ENCODE measurements around the gene STPG1.

The STPG1 gene

DNA sequence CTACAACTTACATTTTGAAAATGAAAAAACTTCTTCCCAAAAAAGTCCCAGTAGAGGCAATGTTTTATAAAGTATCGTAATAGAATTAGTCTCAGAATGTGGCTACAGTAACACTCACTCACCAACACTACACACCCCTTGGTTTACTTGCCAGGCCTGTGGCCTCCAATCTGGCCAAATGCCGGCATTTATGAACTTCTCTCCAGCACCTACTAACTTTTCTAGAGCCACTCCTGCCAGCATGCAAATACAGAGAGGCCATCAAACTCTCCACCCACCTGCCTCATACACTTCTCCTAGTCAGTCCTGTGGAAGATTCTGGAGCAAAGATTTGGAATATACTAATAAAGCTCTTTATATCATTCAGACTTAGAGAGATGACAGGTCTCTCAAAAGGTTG is 32.3 kb downstream of the STPG1 start:
- TF ChIP-seq, protein P1, sequence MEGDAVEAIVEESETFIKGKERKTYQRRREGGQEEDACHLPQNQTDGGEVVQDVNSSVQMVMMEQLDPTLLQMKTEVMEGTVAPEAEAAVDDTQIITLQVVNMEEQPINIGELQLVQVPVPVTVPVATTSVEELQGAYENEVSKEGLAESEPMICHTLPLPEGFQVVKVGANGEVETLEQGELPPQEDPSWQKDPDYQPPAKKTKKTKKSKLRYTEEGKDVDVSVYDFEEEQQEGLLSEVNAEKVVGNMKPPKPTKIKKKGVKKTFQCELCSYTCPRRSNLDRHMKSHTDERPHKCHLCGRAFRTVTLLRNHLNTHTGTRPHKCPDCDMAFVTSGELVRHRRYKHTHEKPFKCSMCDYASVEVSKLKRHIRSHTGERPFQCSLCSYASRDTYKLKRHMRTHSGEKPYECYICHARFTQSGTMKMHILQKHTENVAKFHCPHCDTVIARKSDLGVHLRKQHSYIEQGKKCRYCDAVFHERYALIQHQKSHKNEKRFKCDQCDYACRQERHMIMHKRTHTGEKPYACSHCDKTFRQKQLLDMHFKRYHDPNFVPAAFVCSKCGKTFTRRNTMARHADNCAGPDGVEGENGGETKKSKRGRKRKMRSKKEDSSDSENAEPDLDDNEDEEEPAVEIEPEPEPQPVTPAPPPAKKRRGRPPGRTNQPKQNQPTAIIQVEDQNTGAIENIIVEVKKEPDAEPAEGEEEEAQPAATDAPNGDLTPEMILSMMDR (IDR thresholded peaks at IDR 0.05), result no peak
- no peak for DNase-seq
- peak overlapping the region; percentile 33 for H3K27ac Mint-ChIP-seq

DNA sequence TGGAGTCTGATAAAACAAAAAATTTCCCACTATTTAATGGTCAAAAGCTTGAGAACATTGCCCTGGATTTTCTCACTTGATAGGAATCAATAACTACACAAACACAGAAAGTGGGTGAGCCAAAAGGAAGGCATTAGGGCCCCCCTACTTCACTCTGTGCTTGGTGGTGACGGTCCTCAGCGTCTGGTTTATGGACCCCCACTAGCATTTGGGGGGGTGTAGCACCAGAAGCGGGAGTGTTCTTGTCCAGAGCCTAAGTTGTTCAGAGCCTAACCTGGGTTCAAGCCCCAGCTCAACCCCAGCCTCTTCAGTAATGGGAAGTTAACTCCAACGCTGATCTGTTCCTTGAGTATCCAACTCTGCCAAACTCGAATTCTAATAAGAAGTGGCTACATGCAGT is 33.1 kb downstream of the STPG1 start:
- Mint-ChIP-seq H3K9me3 (no peaks in the 10 kb centered on the region), H3K36me3 (ENCODE audit: low read depth) (peaks cover 36% of the 10 kb centered on the region), H3K4me3 (no peak overlapping the region), H3K4me1 (peaks cover 10% of the 10 kb centered on the region), H3K27ac (no peak overlapping the region), H3K27me3 (ENCODE audit: low read depth, poor library complexity) (peaks cover 4% of the 10 kb centered on the region)
- DNase-seq, result no peak
- TF ChIP-seq, protein P1 (IDR thresholded peaks at IDR 0.05), result no peak

More for the DNA sequence above, 32.3 kb downstream of the STPG1 start:
- H3K4me1 Mint-ChIP-seq, result peaks cover 5% of the 10 kb centered on the region
- H3K36me3 Mint-ChIP-seq (ENCODE audit: low read depth), result peaks cover 36% of the 10 kb centered on the region
- H3K9me3 Mint-ChIP-seq, result no peaks in the 10 kb centered on the region
- H3K4me3 Mint-ChIP-seq, result no peak overlapping the region
- H3K27me3 Mint-ChIP-seq (ENCODE audit: low read depth, poor library complexity), result peaks cover 2% of the 10 kb centered on the region

- TF ChIP-seq, protein P1 (IDR thresholded peaks at IDR 0.05), result no peak
- DNase-seq, result no peak
- H3K27ac Mint-ChIP-seq, result peak overlapping the region; percentile 40
- H3K36me3 Mint-ChIP-seq (ENCODE audit: low read depth), result peaks cover 31% of the 10 kb centered on the region
- peaks cover 4% of the 10 kb centered on the region for H3K27me3 Mint-ChIP-seq (ENCODE audit: low read depth, poor library complexity)
- peaks cover 17% of the 10 kb centered on the region for H3K4me1 Mint-ChIP-seq
- H3K9me3 Mint-ChIP-seq, result no peaks in the 10 kb centered on the region
- H3K4me3 Mint-ChIP-seq, result no peak overlapping the region
These were observed 33.8 kb downstream of the STPG1 start for GRCh38 chr1:24379733-24380315.

DNA sequence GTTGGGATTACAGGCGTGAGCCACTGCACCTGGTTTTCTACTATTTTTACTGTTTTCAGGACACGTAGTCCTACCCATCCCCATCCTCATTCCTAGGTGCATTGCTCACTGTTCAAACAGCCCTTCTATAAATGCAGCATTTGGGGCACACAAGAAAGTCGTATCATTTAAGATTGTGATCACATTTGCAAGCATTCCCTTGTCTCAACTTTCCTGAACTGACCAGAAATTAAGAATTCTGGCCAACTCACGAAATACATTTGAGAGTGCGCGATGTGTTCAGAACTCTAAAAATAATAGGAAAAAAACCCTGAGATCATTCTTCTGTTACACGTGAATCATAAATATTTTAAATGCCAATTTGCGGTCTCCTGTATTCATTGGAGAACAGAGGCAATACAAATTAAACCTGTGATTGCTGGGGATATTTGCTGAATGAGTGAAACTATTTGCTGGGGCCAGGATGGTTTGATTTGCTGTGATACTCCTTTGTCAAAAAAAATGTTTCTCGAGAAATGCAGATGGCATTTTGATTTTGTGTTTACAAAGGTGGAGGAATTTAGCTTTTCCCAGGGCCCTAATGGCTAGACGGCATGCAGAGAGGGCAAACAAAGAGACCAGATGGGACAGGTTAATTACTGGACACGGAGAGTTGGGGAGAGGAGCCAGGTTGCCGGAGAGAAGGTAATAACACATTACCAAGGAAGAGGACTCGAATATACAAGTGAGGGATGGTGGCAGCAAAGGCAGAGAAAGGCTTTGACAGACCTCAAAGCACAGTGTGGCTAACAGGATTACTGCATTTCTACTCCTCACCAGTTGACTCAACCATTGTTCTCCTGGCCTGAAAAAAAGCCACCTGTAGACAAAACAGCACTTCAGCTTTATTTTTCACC is 38.4 kb downstream of the STPG1 start:
- no peak for DNase-seq
- H3K27ac Mint-ChIP-seq, result peak overlapping the region; percentile 21
- H3K4me3 Mint-ChIP-seq, result no peak overlapping the region
- TF ChIP-seq, protein P1 (IDR thresholded peaks at IDR 0.05), result no peak
- H3K36me3 Mint-ChIP-seq (ENCODE audit: low read depth), result peaks cover 20% of the 10 kb centered on the region
- H3K4me1 Mint-ChIP-seq, result peaks cover 31% of the 10 kb centered on the region
- H3K27me3 Mint-ChIP-seq (ENCODE audit: low read depth, poor library complexity), result peaks cover 7% of the 10 kb centered on the region
- H3K9me3 Mint-ChIP-seq, result no peaks in the 10 kb centered on the region

DNA sequence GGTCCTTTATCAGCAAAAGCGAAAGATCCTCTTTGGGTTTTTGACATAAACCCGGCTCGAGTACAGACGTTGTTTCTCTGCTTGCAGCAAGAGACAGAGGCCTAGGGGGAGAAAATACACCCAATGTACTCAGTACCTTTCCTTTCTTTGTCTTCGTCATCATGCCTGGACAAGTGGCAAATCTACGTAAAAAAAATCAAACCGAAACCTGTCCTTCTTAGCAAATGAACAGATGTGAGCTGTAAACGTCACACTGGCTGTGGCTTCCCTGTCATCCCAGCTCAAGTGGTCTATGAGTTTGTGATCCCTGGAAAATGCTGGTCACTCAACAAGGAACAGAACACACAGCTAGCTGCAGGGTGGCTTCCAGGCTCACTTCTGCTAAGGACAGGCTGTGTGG is 39.9 kb downstream of the STPG1 start:
- peaks cover 29% of the 10 kb centered on the region for H3K4me1 Mint-ChIP-seq
- no peaks in the 10 kb centered on the region for H3K9me3 Mint-ChIP-seq
- TF ChIP-seq, protein P1 (IDR thresholded peaks at IDR 0.05), result no peak
- peaks cover 7% of the 10 kb centered on the region for H3K27me3 Mint-ChIP-seq (ENCODE audit: low read depth, poor library complexity)
- no peak for DNase-seq
- peaks cover 10% of the 10 kb centered on the region for H3K36me3 Mint-ChIP-seq (ENCODE audit: low read depth)
- H3K4me3 Mint-ChIP-seq, result no peak overlapping the region
- no peak overlapping the region for H3K27ac Mint-ChIP-seq
